Neural cell (in vitro differentiated cells): ENCODE results near the gene LGALS9C. TPM values are rescaled to one million over a fixed set of nuclear protein-coding genes. Genes with fewer than 3 reads are reported as not detected.
"Not testable (repeated sequence)": the region's sequence is repeated elsewhere in the genome, so short reads cannot be mapped to it uniquely, and the experiment has no call there.

ENCODE experiments used
- H2AFZ ChIP-seq: fragments of 200-600, 300-800 bp; sonication (generic), shearing (Covaris generic); 2 replicates; pipeline ENCODE4 v1.6.0; 2014; ENCODE audit warnings: low read depth, mild to moderate bottlenecking, antibody characterized with exemption, low read length, moderate library complexity
- H3F3A ChIP-seq: fragments of 200-600 bp; shearing (Covaris generic); 2 replicates; pipeline ENCODE4 v1.6.1; 2016; ENCODE audit warnings: mild to moderate bottlenecking, moderate library complexity, mixed read lengths, antibody characterized with exemption, low read length; ENCODE audit not compliant: insufficient read depth, poor library complexity, severe bottlenecking
- H3K27ac ChIP-seq: fragments of 200-600, 300-800 bp; sonication (generic), shearing (Covaris generic); 2 replicates; pipeline ENCODE4 v1.5.1; 2014; ENCODE audit warnings: mild to moderate bottlenecking, low read length, moderate library complexity
- H3K27me3 ChIP-seq: fragments of 300-800, 200-600 bp; sonication (generic), shearing (Covaris generic); 2 replicates; pipeline ENCODE4 v1.6.0; 2014; ENCODE audit warnings: mild to moderate bottlenecking, low read depth, low read length, moderate library complexity; ENCODE audit not compliant: insufficient read depth
- H3K36me3 ChIP-seq: fragments of 300-800, 200-600 bp; sonication (generic), shearing (Covaris generic); 2 replicates; pipeline ENCODE4 v1.5.1; 2014; ENCODE audit warnings: mild to moderate bottlenecking, antibody characterized with exemption, low read length, moderate library complexity; ENCODE audit not compliant: insufficient read depth
- H3K4me2 ChIP-seq: fragments of 300-800, 200-600 bp; sonication (generic), shearing (Covaris generic); 2 replicates; pipeline ENCODE4 v1.6.0; 2014; ENCODE audit warnings: mild to moderate bottlenecking, low read length
- H3K4me3 ChIP-seq: fragments of 300-800, 200-600 bp; sonication (generic), shearing (Covaris generic); 2 replicates; pipeline ENCODE4 v1.5.1; 2014; ENCODE audit warnings: mild to moderate bottlenecking, low read length, moderate library complexity
- H3K79me2 ChIP-seq: fragments of 200-600 bp; shearing (Covaris generic); replicated peaks from 2 replicates; pipeline ENCODE4 v1.6.0; 2014; ENCODE audit warnings: mild to moderate bottlenecking, low read length, moderate library complexity; ENCODE audit not compliant: insufficient read depth
- H3K9ac ChIP-seq: fragments of 300-800, 200-600 bp; sonication (generic), shearing (Covaris generic); 2 replicates; pipeline ENCODE4 v1.6.1; 2016; ENCODE audit warnings: mild to moderate bottlenecking, low read length, mixed read lengths
- H3K9me2 ChIP-seq: fragments of 200-600 bp; shearing (Covaris generic); 2 replicates; pipeline ENCODE4 v1.6.1; 2016; ENCODE audit warnings: mild to moderate bottlenecking, low read length, mixed read lengths; ENCODE audit not compliant: insufficient read depth
- H3K9me3 ChIP-seq: fragments of 200-600, 300-800 bp; sonication (generic), shearing (Covaris generic); 2 replicates; pipeline ENCODE4 v1.6.1; 2016; ENCODE audit warnings: mild to moderate bottlenecking, mixed run types, low read length, moderate library complexity, mixed read lengths
- H4K20me1 ChIP-seq: fragments of 200-600 bp; shearing (Covaris generic); 2 replicates; pipeline ENCODE4 v1.6.1; 2016; ENCODE audit warnings: mild to moderate bottlenecking, mixed run types; ENCODE audit not compliant: insufficient read depth
- polyA plus RNA-seq: library from polyadenylated mRNA; depleted of rRNA; stranded (reverse); fragments of >200 nt; gene quantifications from 2 replicates; pipeline ENCODE4 v1.2.3, GENCODE V29; 2014

LGALS9C gene
- polyA plus RNA-seq, 1 donor from 2014 or later: not detected

GRCh38 chr17:18526168-18526800 lies 49.7 kb downstream of the LGALS9C start:
- H3K4me3 ChIP-seq, H3K9me3 ChIP-seq, H3K27me3 ChIP-seq, H3F3A ChIP-seq, H3K36me3 ChIP-seq, H3K9me2 ChIP-seq, H3K79me2 ChIP-seq, H3K4me2 ChIP-seq, H3K27ac ChIP-seq, H4K20me1 ChIP-seq, H2AFZ ChIP-seq, H3K9ac ChIP-seq: not testable (repeated sequence)

- H3K9me3 ChIP-seq, H3K27me3 ChIP-seq: not testable (repeated sequence)
Measured at GRCh38 chr17:18527354-18527753, 50.8 kb downstream of the LGALS9C start.

GRCh38 chr17:18528435-18528834 lies 51.8 kb downstream of the LGALS9C start:
- H3K9me3 ChIP-seq, H3K9me2 ChIP-seq, H3K4me2 ChIP-seq, H2AFZ ChIP-seq, H4K20me1 ChIP-seq, H3K27me3 ChIP-seq, H3K9ac ChIP-seq, H3K27ac ChIP-seq, H3K36me3 ChIP-seq, H3K4me3 ChIP-seq, H3F3A ChIP-seq, H3K79me2 ChIP-seq: not testable (repeated sequence)

More at GRCh38 chr17:18527354-18527753, 50.8 kb downstream of the LGALS9C start:
- not testable (repeated sequence) for H3K36me3 ChIP-seq, H3K9me2 ChIP-seq, H3F3A ChIP-seq, H3K27ac ChIP-seq, H3K9ac ChIP-seq, H3K4me2 ChIP-seq, H4K20me1 ChIP-seq, H2AFZ ChIP-seq, H3K4me3 ChIP-seq, H3K79me2 ChIP-seq

- not testable (repeated sequence) for H3K79me2 ChIP-seq, H2AFZ ChIP-seq, H3K27ac ChIP-seq, H3K9me3 ChIP-seq, H4K20me1 ChIP-seq, H3K9ac ChIP-seq, H3K9me2 ChIP-seq, H3K36me3 ChIP-seq, H3F3A ChIP-seq, H3K27me3 ChIP-seq, H3K4me2 ChIP-seq, H3K4me3 ChIP-seq
Measured at GRCh38 chr17:18528899-18529500, 52.4 kb downstream of the LGALS9C start.

- H3K79me2 ChIP-seq, H3K9me3 ChIP-seq, H3K36me3 ChIP-seq, H3K4me2 ChIP-seq, H3K27ac ChIP-seq, H2AFZ ChIP-seq, H3K4me3 ChIP-seq, H3F3A ChIP-seq, H3K27me3 ChIP-seq, H3K9ac ChIP-seq, H3K9me2 ChIP-seq, H4K20me1 ChIP-seq: not testable (repeated sequence)
Measured at GRCh38 chr17:18530405-18530804, 53.8 kb downstream of the LGALS9C start.

- H3K36me3 ChIP-seq, H3K9me3 ChIP-seq, H3K27me3 ChIP-seq, H3K4me2 ChIP-seq, H4K20me1 ChIP-seq, H3K4me3 ChIP-seq, H3K27ac ChIP-seq, H3F3A ChIP-seq, H3K9ac ChIP-seq, H3K79me2 ChIP-seq, H2AFZ ChIP-seq, H3K9me2 ChIP-seq: not testable (repeated sequence)
Measured at GRCh38 chr17:18542234-18542633, 65.6 kb downstream of the LGALS9C start.

- H3F3A ChIP-seq, H3K36me3 ChIP-seq, H3K27me3 ChIP-seq, H3K79me2 ChIP-seq, H4K20me1 ChIP-seq, H3K9me2 ChIP-seq, H2AFZ ChIP-seq, H3K27ac ChIP-seq, H3K9me3 ChIP-seq, H3K4me3 ChIP-seq, H3K9ac ChIP-seq, H3K4me2 ChIP-seq: not testable (repeated sequence)
Measured at GRCh38 chr17:18542907-18543306, 66.3 kb downstream of the LGALS9C start.
